GM04504 (cell line): ENCODE data around the gene CCBE1.

Experiments
- DNase-seq: peaks from one replicate; pipeline ENCODE4 v3.0.0-alpha.2; 2012; ENCODE audit warnings: low read depth

Gene CCBE1

DNA sequence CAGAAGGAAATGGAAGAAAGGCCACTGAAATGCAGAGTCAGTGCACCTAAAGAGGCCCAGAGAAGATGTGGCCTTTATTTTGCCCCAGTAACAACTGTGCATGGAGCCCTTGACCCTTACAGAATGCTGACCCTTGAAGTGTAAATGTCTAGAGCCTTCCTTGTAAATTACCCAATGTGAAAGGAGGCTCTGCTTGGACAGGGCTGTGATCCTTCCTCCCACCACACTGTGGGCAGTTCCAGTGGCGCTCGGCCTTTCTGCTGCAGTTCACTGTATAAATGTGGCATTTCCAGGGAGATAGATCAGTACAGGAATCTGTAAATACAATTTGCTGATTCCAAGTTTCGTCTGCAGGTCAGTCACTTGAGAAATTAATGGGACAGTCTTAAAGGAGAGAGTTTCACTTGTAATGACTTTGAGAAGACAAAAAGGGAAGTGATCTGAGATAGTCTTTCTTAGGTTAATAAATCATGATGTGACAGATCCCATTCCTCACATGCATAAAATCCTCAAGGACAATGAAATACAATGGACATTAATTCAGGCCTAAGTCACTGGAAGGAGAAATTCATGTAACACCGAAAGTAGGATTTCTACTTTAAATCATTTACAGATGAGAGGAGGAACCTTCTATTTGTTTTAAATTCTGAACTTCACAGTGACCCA lies 204.3 kb downstream of the CCBE1 start:
- no peak for DNase-seq

DNA sequence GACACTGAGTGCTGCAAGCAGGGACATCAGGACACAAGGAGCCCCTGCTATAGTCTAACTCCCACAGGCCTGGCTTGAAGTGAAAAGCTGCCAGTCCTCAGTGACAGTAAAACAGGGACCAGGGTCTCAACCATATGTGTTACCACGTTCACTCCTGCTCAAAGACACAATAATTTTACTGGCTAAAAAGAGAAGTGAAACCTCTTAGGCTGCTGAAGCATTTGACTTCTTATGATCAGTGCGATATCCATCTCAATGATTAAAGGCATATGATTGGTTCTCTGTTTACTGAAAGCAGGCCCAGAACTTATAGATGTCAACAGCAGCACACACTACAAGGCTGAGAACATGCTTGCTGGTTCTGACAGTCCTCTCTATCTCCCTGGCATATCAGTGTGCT lies 208.3 kb downstream of the CCBE1 start:
- DNase-seq: no peak

- no peak for DNase-seq
Measured at GRCh38 chr18:59485382-59485781, 211.8 kb downstream of the CCBE1 start.

GRCh38 chr18:59484561-59485328 lies 212.5 kb downstream of the CCBE1 start:
- no peak for DNase-seq

- DNase-seq: no peak
Measured at GRCh38 chr18:59484131-59484530, 213.1 kb downstream of the CCBE1 start.

GRCh38 chr18:59481436-59481835 lies 215.8 kb downstream of the CCBE1 start:
- no peak for DNase-seq

- DNase-seq: no peak
Measured at GRCh38 chr18:59479776-59480175, 217.4 kb downstream of the CCBE1 start.

DNA sequence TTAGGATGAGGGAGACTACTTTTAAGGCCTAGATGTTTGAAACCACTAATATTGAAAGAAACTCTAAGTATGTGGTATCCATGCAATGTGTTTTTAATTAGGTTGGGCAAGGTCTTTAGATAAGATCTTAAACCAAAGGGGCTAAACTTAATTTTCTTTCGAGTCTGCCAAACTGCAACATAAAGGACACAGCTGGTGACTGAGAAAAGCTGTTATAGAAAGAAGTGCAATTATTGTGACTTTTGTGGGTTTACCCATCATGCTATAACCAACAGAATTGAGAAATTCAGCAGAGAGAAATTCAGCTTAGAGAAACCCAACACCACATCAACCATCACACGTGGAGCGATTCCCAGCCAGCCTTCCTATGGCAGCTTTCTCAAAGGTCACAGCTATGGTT lies 218.6 kb downstream of the CCBE1 start:
- DNase-seq: no peak

- DNase-seq: no peak
Measured at GRCh38 chr18:59477849-59478248, 219.4 kb downstream of the CCBE1 start.

DNA sequence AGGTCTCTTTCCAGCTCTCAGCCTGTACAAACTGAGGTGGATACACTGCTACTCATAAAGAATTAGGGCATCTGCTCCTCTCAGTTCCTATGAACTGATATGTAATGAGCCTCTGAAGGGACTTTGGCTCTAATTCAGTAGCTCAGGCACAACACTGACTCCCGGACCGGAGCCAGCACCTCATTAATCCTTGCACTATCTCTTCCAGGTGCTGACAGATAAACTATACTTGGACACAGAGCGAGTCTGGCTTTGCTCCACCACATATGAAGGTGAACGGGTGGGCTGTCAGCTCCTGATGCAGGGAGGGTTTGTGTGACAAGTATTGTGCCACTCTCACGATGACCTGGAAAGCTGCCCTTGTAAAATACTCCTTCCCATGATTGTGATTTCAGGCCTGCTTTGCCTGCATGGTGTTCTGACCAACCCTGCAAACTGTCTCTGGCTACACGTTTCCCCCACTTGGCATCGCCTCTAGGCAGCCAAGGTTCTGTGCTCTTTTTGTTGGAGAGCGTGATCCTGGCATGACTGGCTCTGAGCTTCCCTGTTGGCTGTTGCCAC lies 226.6 kb downstream of the CCBE1 start:
- no peak for DNase-seq

GRCh38 chr18:59469463-59470180 lies 227.6 kb downstream of the CCBE1 start:
- no peak for DNase-seq

DNA sequence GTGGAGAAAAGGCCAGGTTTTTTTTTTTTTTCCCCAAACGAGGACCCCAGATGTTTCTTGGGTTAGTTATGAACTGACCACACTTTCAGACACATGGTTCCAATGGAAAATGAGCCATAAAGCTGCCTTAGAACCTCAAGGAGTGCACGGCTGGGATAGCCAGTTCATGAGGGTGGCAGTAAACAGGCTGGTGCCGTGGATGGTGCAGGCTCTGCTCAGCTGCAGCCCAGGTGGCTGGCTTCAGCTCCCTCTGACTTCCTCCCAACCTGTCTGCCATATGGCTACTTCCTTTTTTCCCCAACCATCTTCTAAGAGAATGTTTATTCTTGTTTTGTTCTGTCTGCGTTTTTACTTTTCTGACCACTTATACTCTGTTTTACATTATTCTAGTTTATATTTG lies 228.4 kb downstream of the CCBE1 start:
- DNase-seq: no peak

DNA sequence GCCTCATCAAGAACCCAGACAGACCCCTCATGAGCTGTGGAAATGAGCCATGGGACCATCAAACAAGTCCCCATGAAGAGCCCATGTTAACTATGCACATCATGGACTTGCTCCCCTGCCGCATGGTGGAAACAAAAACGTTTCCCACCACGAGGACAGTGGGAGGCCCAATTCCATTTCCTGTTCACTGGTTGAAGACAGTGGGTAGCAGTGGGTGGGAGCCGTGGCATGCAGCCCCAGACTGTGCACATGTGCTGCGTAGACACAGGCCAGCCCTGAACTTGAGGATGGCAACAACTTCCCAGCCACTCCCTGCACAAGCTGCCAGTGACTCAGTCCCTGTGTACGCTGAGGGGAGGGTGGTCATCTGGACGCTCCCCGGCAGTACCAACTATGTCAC lies 229.7 kb downstream of the CCBE1 start:
- no peak for DNase-seq

GRCh38 chr18:59466980-59467379 lies 230.2 kb downstream of the CCBE1 start:
- DNase-seq: no peak

GRCh38 chr18:59464486-59464885 lies 232.7 kb downstream of the CCBE1 start:
- DNase-seq: no peak

GRCh38 chr18:59461171-59461570 lies 236.1 kb downstream of the CCBE1 start:
- no peak for DNase-seq

GRCh38 chr18:59460072-59460420 lies 237.2 kb downstream of the CCBE1 start:
- DNase-seq: peak; percentile 19

- DNase-seq: peak; percentile 40
Measured at GRCh38 chr18:59459369-59460071, 237.7 kb downstream of the CCBE1 start.

DNA sequence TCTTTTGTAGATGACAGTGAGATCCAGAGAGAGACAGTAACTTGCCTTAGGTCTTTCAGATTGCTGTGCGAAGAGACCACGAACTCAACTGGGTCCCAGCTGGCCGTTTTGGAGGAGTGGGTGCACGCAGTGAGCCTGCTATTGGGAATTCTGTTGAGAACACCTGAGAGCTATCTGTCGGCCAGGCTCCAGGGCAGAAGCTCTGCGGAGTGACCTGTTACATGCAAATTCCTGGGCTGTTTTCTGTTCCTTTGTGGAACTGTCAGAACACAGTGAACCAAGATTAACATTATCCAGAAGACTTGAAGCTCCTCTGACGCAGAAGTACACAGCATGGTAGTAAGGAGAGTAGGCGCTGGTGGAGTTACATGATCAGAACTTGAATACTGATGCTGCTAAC lies 238.6 kb downstream of the CCBE1 start:
- no peak for DNase-seq

DNA sequence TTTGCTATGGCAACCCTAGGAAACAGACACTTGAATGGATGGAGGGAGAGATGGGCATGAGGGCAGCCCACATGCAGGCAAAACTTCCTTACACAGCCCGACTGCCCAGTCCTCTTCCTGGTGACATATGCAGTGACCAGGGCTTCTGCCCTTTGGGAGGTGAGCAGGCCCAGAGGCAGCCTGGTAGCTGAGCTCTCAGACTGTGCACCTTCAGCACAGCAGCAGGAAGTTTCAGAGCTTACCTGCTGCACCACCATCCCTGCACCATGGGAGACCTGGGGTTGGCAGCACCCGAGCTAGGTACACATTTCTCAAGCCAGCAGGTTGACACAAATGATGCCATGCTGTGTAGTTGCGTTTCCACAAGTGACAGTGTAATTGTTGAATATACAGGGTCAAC lies 240.6 kb downstream of the CCBE1 start:
- no peak for DNase-seq

DNA sequence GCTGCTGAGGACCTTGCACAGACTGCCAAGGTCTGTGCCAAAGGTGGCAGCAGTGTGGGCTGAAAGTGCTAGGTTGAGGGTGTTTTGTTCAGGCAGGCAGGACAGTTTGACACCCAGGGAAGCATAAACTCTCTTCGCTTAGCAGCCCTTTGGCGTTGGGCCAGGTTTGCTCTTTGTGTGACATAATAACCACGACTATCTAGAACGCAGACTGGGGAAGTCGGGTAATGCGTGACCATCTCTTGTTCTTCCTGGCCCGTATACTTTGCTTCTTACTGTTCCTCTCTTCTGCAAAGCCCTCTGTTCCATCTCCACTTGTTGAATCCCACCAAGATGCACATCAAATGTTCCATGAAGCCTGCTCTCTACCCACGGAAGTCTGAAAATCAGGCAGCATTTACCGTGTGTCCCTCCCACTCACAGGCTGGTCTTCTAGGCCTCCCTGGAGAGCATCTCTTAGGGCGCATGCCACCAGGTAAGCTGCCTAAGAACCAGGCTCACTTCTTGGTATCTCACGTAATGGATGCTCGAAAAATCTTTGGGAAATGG lies 241.4 kb downstream of the CCBE1 start:
- DNase-seq: no peak
